Fibroblast of the aortic adventitia (primary cell): ENCODE results near the gene INSYN2A. TPM values are rescaled to one million over a fixed set of nuclear protein-coding genes. Genes with fewer than 3 reads are reported as not detected.

Source experiments
- DNase-seq: peaks from one replicate; pipeline ENCODE4 v3.0.0-alpha.2; 2010; ENCODE audit warnings: low read depth
- H3K4me3 ChIP-seq: 2 replicates; pipeline ENCODE4 v1.5.1; 2011; ENCODE audit warnings: low read depth, mild to moderate bottlenecking, control low read depth, low read length, moderate library complexity
- CTCF ChIP-seq: IDR thresholded peaks from 2 replicates; pipeline ENCODE4 v1.5.1; 2011; ENCODE audit warnings: mild to moderate bottlenecking, low read length, control low read depth, inconsistent platforms; ENCODE audit not compliant: insufficient read depth
- total RNA-seq: library from RNA; depleted of rRNA; stranded (reverse); fragments of >200 nt; gene quantifications from 2 replicates; pipeline ENCODE4 v1.2.3, GENCODE V29; 2012; ENCODE audit warnings: low replicate concordance

Gene INSYN2A
- total RNA-seq, 1 donor = 0.27 TPM

DNA sequence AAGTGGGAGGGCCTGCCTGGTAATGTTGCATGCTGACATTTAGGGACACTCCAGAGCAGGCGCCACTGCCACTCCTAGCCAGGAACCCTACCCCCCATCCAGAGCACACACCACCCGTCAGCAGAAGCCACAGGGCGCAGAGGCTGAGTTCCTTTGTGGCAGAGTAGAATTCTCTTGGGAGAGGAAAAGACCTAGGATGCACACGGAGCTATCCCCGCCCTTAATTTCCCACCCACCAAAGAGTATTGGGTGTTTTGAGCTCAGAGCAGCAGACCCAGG, 702 bp upstream of the INSYN2A start:
- peak overlapping the region; percentile 58 for H3K4me3 ChIP-seq
- DNase-seq = no peak
- no peak for TF ChIP-seq CTCF

DNA sequence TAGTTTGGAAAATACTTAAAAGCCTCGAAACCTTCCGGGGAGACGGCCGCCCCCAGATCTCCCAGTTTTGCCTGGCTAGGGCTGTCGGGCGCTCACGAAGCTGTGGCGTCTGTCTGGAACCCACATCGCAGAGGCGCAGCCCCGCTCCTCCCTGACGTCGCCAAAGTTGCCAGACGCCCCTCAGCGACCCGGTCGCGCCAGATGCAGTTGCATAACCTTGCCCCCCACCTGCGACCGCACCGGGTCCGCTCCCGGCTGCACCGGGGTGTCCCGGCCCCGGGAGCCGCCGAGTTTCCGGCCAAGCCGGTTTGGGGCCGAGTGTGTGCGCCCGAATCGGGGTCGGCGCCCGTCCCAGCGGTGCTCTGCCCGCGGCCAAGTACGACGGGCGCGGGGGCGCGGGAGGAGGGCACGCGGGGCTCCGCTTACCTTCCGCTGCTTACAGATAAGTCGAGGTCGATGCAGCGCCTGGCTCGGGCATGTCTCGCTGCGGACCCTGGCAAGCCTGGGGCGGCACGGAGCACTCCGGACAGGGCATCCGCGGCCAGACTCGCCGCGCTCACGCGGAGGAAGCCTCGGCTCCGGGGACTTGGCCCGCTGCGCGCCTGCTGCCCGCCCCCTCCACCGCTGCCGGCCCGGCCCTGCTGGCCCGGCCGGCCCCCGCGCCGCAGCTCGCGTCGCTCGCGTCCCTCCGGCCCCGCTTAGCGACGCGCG, 665 bp downstream of the INSYN2A start:
- no peak for TF ChIP-seq CTCF
- peak overlapping the region; percentile 56 for H3K4me3 ChIP-seq
- no peak for DNase-seq

- TF ChIP-seq CTCF = no peak
- peak overlapping the region; percentile 9 for H3K4me3 ChIP-seq
- DNase-seq = no peak
Measured at GRCh38 chr10:127195041-127195506, 1.3 kb downstream of the INSYN2A start.

DNA sequence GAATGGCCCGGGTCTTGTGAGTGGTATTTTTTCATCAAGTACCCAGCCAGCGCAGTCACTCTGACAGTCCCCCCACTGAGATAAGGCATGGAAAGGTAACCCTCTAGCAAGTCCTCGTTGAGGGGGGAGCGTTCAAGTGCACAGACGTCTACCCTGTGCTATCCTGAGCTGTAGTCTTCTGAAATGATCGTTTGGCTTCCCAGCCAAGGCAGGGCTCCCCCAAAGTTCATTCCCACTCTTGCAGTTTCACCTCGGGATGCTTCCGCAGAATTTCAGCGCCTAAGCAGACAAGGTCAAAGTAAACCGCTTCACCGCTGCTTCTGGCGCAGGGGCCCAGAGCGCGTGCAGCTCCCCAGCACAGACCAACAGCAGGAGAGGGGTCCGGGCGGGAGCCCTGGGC, 1.8 kb downstream of the INSYN2A start:
- H3K4me3 ChIP-seq = no peak overlapping the region
- no peak for DNase-seq

DNA sequence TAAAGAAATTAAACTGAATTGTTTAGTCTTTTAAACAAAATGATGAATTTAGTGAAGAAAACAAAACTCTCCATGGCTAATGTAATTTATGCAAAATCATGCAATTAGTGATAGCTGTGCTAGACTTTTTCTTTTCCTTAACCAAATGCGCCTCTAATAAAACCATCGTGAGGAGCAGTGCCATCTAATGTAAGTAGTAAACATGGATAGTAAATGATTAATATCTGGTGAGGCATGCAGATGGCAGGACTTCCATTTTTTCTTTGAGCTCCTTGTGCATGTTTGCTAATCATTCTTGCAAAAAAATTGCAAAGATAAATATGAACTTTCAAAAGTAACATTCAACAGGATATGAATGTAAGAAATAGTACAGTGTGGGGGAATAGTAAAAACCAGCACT, 2.3 kb downstream of the INSYN2A start:
- no peak overlapping the region for H3K4me3 ChIP-seq
- DNase-seq = no peak
- TF ChIP-seq CTCF = no peak

More for the DNA sequence above, 1.8 kb downstream of the INSYN2A start:
- TF ChIP-seq CTCF = no peak

DNA sequence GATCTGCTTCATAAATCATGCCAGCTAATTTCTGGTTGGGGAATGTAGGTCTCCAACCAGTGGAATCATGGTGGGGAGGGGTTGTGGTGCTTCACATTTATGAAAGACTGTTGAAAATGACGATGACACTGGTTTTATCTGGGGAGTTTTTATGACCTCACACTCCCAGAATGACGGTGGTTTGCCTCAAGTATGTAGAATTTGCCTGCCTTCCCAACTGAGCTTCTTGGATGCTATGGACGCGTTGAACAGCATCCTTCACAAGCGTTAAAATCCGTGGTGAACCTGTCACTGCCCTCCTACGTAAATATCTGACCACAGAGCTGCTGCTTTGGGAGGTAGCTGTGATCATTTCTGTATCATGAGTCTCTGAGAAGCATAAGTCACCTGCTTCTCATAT, 3.3 kb downstream of the INSYN2A start:
- H3K4me3 ChIP-seq = no peak overlapping the region
- no peak for TF ChIP-seq CTCF
- no peak for DNase-seq

DNA sequence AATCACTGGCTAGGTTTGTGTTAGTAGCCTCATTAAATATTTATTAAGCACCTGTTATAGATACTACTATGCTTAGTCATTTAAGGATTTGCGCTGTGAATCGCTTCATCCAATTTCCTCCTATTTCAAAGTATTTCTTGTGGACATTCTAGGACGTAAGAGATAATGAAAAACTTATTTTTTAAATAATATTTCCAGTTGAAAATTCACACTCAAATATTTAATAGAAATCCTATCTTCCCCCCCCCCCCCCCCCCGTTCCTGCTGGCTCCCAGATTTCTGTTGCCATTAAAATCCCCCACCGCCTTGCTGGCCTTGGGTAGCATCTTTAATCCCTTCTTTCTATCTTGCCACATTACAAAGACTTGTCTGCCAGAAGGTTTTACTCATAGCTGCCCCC, 6.0 kb downstream of the INSYN2A start:
- H3K4me3 ChIP-seq = no peak overlapping the region
- TF ChIP-seq CTCF = no peak
- DNase-seq = no peak
